Hematopoietic multipotent progenitor cell treated with erythropoietin and hydrocortisone succinate and interleukin-3 and kit ligand, for 15 days (in vitro differentiated cells): ENCODE results near the gene ZNF341.
"Not testable (repeated sequence)": the region's sequence is repeated elsewhere in the genome, so short reads cannot be mapped to it uniquely, and the experiment has no call there.

ENCODE experiments used
- DNase-seq: peaks from one replicate; pipeline ENCODE4 v3.0.0-alpha.2; 2015; ENCODE audit warnings: low spot score

The ZNF341 gene

GRCh38 chr20:33770005-33770404, 38.2 kb downstream of the ZNF341 start:
- DNase-seq: no peak

GRCh38 chr20:33771938-33772337, 40.1 kb downstream of the ZNF341 start:
- DNase-seq: no peak

GRCh38 chr20:33772439-33772838, 40.6 kb downstream of the ZNF341 start:
- DNase-seq: no peak

GRCh38 chr20:33773412-33774089, 41.8 kb downstream of the ZNF341 start:
- no peak for DNase-seq

GRCh38 chr20:33777816-33778215, 46.0 kb downstream of the ZNF341 start:
- no peak for DNase-seq

GRCh38 chr20:33781133-33781532, 49.3 kb downstream of the ZNF341 start:
- DNase-seq: no peak

GRCh38 chr20:33781945-33782344, 50.1 kb downstream of the ZNF341 start:
- DNase-seq: no peak

GRCh38 chr20:33783256-33783655, 51.5 kb downstream of the ZNF341 start:
- no peak for DNase-seq

- no peak for DNase-seq
Measured at GRCh38 chr20:33783818-33784217, 52.0 kb downstream of the ZNF341 start.

- DNase-seq: no peak
Measured at GRCh38 chr20:33784225-33784624, 52.4 kb downstream of the ZNF341 start.

GRCh38 chr20:33785503-33785902, 53.7 kb downstream of the ZNF341 start:
- DNase-seq: no peak

GRCh38 chr20:33787253-33787891, 55.6 kb downstream of the ZNF341 start:
- no peak for DNase-seq

GRCh38 chr20:33788351-33789049, 56.7 kb downstream of the ZNF341 start:
- no peak for DNase-seq

- no peak for DNase-seq
Measured at GRCh38 chr20:33789109-33789857, 57.5 kb downstream of the ZNF341 start.

GRCh38 chr20:33789858-33790182, 58.0 kb downstream of the ZNF341 start:
- DNase-seq: no peak

GRCh38 chr20:33790566-33790965, 58.8 kb downstream of the ZNF341 start:
- DNase-seq: no peak

- no peak for DNase-seq
Measured at GRCh38 chr20:33791021-33791420, 59.2 kb downstream of the ZNF341 start.

GRCh38 chr20:33791540-33791939, 59.7 kb downstream of the ZNF341 start:
- no peak for DNase-seq

- peak; percentile 61 for DNase-seq
Measured at GRCh38 chr20:33791959-33792597, 60.3 kb downstream of the ZNF341 start.

- DNase-seq: not testable (repeated sequence)
Measured at GRCh38 chr20:33792598-33792989, 60.8 kb downstream of the ZNF341 start.

GRCh38 chr20:33793011-33793931, 61.5 kb downstream of the ZNF341 start:
- DNase-seq: no peak
